Measurements from ENCODE around the gene HS3ST3A1.

HS3ST3A1 gene

DNA sequence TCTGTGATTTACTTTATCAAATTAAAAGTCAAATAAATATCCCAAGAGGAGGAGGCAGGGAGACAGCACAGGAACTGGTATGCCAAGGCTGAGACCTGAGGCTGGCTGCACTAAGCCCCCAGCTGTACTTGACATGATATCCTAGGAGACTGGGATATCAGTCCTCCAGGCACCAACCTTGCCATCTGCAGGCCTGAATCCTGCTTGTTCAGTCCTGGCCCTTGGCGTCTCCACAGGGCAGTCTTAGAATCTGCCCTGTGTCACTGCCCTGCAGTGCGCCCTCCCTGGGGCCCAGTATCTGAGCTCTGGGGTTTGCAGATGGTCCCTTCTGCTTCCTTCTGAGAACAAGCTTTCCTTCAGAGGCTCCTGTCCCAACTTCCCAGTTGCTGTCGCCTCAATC is 75.9 kb downstream of the HS3ST3A1 start:
- no peaks in the 10 kb centered on the region for H3K9me3 ChIP-seq (ENCODE audit: control insufficient read depth, low read length)

DNA sequence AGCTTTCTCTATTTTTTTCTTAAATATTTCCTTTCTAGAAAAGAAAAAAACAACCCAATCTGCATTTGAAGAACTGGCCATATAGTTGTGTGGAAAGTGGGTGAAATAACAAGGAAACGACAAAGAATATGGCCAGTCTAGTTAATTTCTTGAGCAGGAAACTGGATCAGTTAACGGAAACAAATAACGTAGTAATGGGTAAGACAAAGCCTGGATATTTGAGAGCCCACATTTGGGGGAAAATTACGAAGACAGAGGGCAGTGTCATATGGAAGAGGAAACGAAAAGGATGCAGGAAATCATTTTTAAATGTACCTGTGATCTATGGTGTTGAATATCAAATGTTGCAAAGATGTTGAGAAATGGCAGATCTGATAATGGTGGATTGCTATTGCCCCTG is 78.6 kb downstream of the HS3ST3A1 start:
- TF ChIP-seq, protein P1, sequence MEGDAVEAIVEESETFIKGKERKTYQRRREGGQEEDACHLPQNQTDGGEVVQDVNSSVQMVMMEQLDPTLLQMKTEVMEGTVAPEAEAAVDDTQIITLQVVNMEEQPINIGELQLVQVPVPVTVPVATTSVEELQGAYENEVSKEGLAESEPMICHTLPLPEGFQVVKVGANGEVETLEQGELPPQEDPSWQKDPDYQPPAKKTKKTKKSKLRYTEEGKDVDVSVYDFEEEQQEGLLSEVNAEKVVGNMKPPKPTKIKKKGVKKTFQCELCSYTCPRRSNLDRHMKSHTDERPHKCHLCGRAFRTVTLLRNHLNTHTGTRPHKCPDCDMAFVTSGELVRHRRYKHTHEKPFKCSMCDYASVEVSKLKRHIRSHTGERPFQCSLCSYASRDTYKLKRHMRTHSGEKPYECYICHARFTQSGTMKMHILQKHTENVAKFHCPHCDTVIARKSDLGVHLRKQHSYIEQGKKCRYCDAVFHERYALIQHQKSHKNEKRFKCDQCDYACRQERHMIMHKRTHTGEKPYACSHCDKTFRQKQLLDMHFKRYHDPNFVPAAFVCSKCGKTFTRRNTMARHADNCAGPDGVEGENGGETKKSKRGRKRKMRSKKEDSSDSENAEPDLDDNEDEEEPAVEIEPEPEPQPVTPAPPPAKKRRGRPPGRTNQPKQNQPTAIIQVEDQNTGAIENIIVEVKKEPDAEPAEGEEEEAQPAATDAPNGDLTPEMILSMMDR (IDR thresholded peaks at IDR 0.05) = no peak
- no peaks in the 10 kb centered on the region for H3K79me2 ChIP-seq
- no peak overlapping the region for H2AFZ ChIP-seq

More for the DNA sequence above, 75.9 kb downstream of the HS3ST3A1 start:
- Histone ChIP-seq H3K4me1 (no peaks in the 10 kb centered on the region), H2AFZ (no peak overlapping the region), H3K9ac (no peak overlapping the region), H3K36me3 (ENCODE audit: control insufficient read depth, insufficient read depth, low read length) (no peaks in the 10 kb centered on the region), H3K27ac (no peak overlapping the region), H3K79me2 (no peaks in the 10 kb centered on the region), H3K4me2 (ENCODE audit: low read length) (no peak overlapping the region), H3K4me3 (ENCODE audit: low read depth, low read length) (no peak overlapping the region), H3K27me3 (ENCODE audit: control insufficient read depth, insufficient read depth, low read length) (no peaks in the 10 kb centered on the region)
- TF ChIP-seq, protein P1 (IDR thresholded peaks at IDR 0.05) = no peak

DNA sequence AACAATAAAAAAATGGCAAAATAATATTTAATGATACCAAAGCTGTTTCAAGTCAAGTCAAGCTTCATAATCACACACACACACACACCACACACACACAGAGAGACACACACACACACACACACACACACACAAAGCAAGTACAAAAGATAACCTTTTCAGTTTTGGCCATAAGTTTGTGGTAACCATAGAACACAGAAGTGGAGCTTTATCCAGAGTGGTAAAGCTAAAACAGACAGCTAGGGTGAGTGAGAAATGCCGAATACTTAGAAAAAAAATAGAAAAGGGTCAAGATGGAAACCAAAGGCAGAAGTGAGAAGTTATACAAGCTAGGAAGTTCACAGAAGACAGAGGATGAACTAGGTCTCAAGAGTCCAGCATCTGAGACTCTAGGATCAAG is 79.0 kb downstream of the HS3ST3A1 start:
- Histone ChIP-seq H2AFZ (no peak overlapping the region), H3K27me3 (ENCODE audit: control insufficient read depth, insufficient read depth, low read length) (no peaks in the 10 kb centered on the region), H3K36me3 (ENCODE audit: control insufficient read depth, insufficient read depth, low read length) (no peaks in the 10 kb centered on the region), H3K4me3 (ENCODE audit: low read depth, low read length) (no peak overlapping the region), H3K27ac (no peak overlapping the region), H3K79me2 (no peaks in the 10 kb centered on the region), H3K4me1 (no peaks in the 10 kb centered on the region), H3K9me3 (ENCODE audit: control insufficient read depth, low read length) (no peaks in the 10 kb centered on the region), H3K9ac (no peak overlapping the region), H3K4me2 (ENCODE audit: low read length) (no peak overlapping the region)
- TF ChIP-seq, protein P1 (IDR thresholded peaks at IDR 0.05) = no peak

More for the DNA sequence above, 78.6 kb downstream of the HS3ST3A1 start:
- Histone ChIP-seq H3K4me1 (no peaks in the 10 kb centered on the region), H3K4me2 (ENCODE audit: low read length) (no peak overlapping the region), H3K27ac (no peak overlapping the region), H3K27me3 (ENCODE audit: control insufficient read depth, insufficient read depth, low read length) (no peaks in the 10 kb centered on the region), H3K9ac (no peak overlapping the region), H3K9me3 (ENCODE audit: control insufficient read depth, low read length) (no peaks in the 10 kb centered on the region), H3K36me3 (ENCODE audit: control insufficient read depth, insufficient read depth, low read length) (no peaks in the 10 kb centered on the region), H3K4me3 (ENCODE audit: low read depth, low read length) (no peak overlapping the region)

DNA sequence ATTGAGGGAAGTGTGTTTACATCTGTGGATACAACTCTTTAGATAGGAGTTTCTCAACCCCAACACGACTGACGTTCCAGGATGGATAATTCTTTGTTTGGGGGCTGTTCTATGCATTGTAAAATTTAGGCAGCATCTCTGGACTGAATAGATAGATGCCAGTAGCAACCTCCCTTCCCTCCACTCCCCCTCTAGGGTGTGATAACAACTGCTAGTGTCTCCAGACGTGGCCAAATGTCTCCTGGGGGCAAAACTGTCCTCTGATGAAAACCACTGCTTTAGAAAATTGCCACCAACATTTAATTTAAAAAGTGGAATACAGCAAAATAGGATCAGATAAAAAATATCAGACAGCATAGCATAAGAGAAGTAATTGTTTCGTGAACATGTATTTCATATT is 79.9 kb downstream of the HS3ST3A1 start:
- Histone ChIP-seq H3K9me3 (ENCODE audit: control insufficient read depth, low read length) (no peaks in the 10 kb centered on the region), H3K9ac (no peak overlapping the region), H3K27ac (no peak overlapping the region), H3K36me3 (ENCODE audit: control insufficient read depth, insufficient read depth, low read length) (no peaks in the 10 kb centered on the region), H3K4me3 (ENCODE audit: low read depth, low read length) (no peak overlapping the region), H2AFZ (no peak overlapping the region), H3K79me2 (no peaks in the 10 kb centered on the region), H3K4me1 (no peaks in the 10 kb centered on the region), H3K4me2 (ENCODE audit: low read length) (no peak overlapping the region), H3K27me3 (ENCODE audit: control insufficient read depth, insufficient read depth, low read length) (no peaks in the 10 kb centered on the region)
- TF ChIP-seq, protein P1 (IDR thresholded peaks at IDR 0.05) = no peak

DNA sequence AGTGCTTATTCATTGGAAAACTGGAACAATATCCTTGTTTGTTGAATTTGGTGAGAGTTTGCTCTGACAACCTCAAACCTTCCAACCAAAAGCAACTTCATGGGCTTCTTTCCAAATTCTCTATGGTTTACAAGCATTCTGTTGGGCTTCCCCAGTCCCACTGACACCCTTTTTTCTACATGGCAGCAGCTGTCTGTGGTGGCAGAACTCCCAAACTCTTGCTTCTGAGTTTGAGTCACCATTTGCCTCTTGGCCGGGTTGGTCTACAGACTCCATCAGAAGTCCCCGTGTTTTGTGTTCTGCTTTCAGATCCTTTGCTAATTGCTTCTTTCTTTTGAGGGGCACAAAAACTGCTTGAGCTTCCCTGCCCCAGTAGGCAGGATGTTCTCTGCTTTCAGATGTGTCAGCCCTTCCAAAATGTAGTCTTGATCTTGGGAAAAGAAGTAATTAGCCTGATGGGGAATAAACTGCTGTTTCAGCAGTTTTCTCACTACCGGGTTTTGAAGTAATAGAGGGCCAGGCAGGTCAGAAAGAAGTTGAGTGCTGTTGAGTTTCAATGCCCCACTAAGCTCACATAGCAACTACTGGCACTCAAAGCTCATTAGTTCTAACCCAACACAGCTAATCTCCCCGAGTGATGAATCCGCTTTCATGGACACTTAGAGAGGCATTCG is 80.7 kb downstream of the HS3ST3A1 start:
- Histone ChIP-seq H3K4me1 (no peaks in the 10 kb centered on the region), H3K27me3 (ENCODE audit: control insufficient read depth, insufficient read depth, low read length) (no peaks in the 10 kb centered on the region), H2AFZ (no peak overlapping the region), H3K79me2 (no peaks in the 10 kb centered on the region), H3K9me3 (ENCODE audit: control insufficient read depth, low read length) (no peaks in the 10 kb centered on the region), H3K27ac (no peak overlapping the region), H3K4me2 (ENCODE audit: low read length) (no peak overlapping the region), H3K36me3 (ENCODE audit: control insufficient read depth, insufficient read depth, low read length) (no peaks in the 10 kb centered on the region), H3K4me3 (ENCODE audit: low read depth, low read length) (no peak overlapping the region), H3K9ac (no peak overlapping the region)
- TF ChIP-seq, protein P1 (IDR thresholded peaks at IDR 0.05) = no peak
